Neural cell (in vitro differentiated cells): ENCODE data around the gene SLC16A13. TPM values are rescaled to one million over a fixed set of nuclear protein-coding genes. Genes with fewer than 3 reads are reported as not detected.

Experiments used
- H2AFZ ChIP-seq: fragments of 200-600, 300-800 bp; sonication (generic), shearing (Covaris generic); 2 replicates; pipeline ENCODE4 v1.6.0; 2014; ENCODE audit warnings: low read depth, mild to moderate bottlenecking, antibody characterized with exemption, low read length, moderate library complexity
- H3F3A ChIP-seq: fragments of 200-600 bp; shearing (Covaris generic); 2 replicates; pipeline ENCODE4 v1.6.1; 2016; ENCODE audit warnings: mild to moderate bottlenecking, moderate library complexity, mixed read lengths, antibody characterized with exemption, low read length; ENCODE audit not compliant: insufficient read depth, poor library complexity, severe bottlenecking
- H3K27ac ChIP-seq: fragments of 200-600, 300-800 bp; sonication (generic), shearing (Covaris generic); 2 replicates; pipeline ENCODE4 v1.5.1; 2014; ENCODE audit warnings: mild to moderate bottlenecking, low read length, moderate library complexity
- H3K27me3 ChIP-seq: fragments of 300-800, 200-600 bp; sonication (generic), shearing (Covaris generic); 2 replicates; pipeline ENCODE4 v1.6.0; 2014; ENCODE audit warnings: mild to moderate bottlenecking, low read depth, low read length, moderate library complexity; ENCODE audit not compliant: insufficient read depth
- H3K36me3 ChIP-seq: fragments of 300-800, 200-600 bp; sonication (generic), shearing (Covaris generic); 2 replicates; pipeline ENCODE4 v1.5.1; 2014; ENCODE audit warnings: mild to moderate bottlenecking, antibody characterized with exemption, low read length, moderate library complexity; ENCODE audit not compliant: insufficient read depth
- H3K4me2 ChIP-seq: fragments of 300-800, 200-600 bp; sonication (generic), shearing (Covaris generic); 2 replicates; pipeline ENCODE4 v1.6.0; 2014; ENCODE audit warnings: mild to moderate bottlenecking, low read length
- H3K4me3 ChIP-seq: fragments of 300-800, 200-600 bp; sonication (generic), shearing (Covaris generic); 2 replicates; pipeline ENCODE4 v1.5.1; 2014; ENCODE audit warnings: mild to moderate bottlenecking, low read length, moderate library complexity
- H3K79me2 ChIP-seq: fragments of 200-600 bp; shearing (Covaris generic); replicated peaks from 2 replicates; pipeline ENCODE4 v1.6.0; 2014; ENCODE audit warnings: mild to moderate bottlenecking, low read length, moderate library complexity; ENCODE audit not compliant: insufficient read depth
- H3K9ac ChIP-seq: fragments of 300-800, 200-600 bp; sonication (generic), shearing (Covaris generic); 2 replicates; pipeline ENCODE4 v1.6.1; 2016; ENCODE audit warnings: mild to moderate bottlenecking, low read length, mixed read lengths
- H3K9me2 ChIP-seq: fragments of 200-600 bp; shearing (Covaris generic); 2 replicates; pipeline ENCODE4 v1.6.1; 2016; ENCODE audit warnings: mild to moderate bottlenecking, low read length, mixed read lengths; ENCODE audit not compliant: insufficient read depth
- H3K9me3 ChIP-seq: fragments of 200-600, 300-800 bp; sonication (generic), shearing (Covaris generic); 2 replicates; pipeline ENCODE4 v1.6.1; 2016; ENCODE audit warnings: mild to moderate bottlenecking, mixed run types, low read length, moderate library complexity, mixed read lengths
- H4K20me1 ChIP-seq: fragments of 200-600 bp; shearing (Covaris generic); 2 replicates; pipeline ENCODE4 v1.6.1; 2016; ENCODE audit warnings: mild to moderate bottlenecking, mixed run types; ENCODE audit not compliant: insufficient read depth
- EP300 ChIP-seq: fragments of 450-650 bp; conservative IDR thresholded peaks from 2 replicates; pipeline ENCODE4 v1.6.1; 2014; ENCODE audit warnings: antibody characterized with exemption, mild to moderate bottlenecking, moderate library complexity; ENCODE audit not compliant: poor library complexity, severe bottlenecking
- EZH2 ChIP-seq: fragments of 200-600, 300-800 bp; shearing (Covaris generic), sonication (generic); IDR thresholded peaks from 2 replicates; pipeline ENCODE4 v1.6.1; 2014; ENCODE audit warnings: antibody characterized with exemption, low read length, borderline replicate concordance, mild to moderate bottlenecking; ENCODE audit not compliant: insufficient read depth, poor library complexity, severe bottlenecking
- MXI1 ChIP-seq: fragments of 450-650 bp; conservative IDR thresholded peaks from 2 replicates; pipeline ENCODE4 v1.6.1; 2014; ENCODE audit warnings: antibody characterized with exemption, mild to moderate bottlenecking; ENCODE audit not compliant: poor library complexity, severe bottlenecking
- POLR2AphosphoS5 ChIP-seq: IDR thresholded peaks from 2 replicates; pipeline ENCODE4 v1.6.1; 2012
- RAD21 ChIP-seq: fragments of 450-650 bp; conservative IDR thresholded peaks from 2 replicates; pipeline ENCODE4 v1.6.1; 2014; ENCODE audit warnings: antibody characterized with exemption, mild to moderate bottlenecking, moderate library complexity
- REST ChIP-seq: IDR thresholded peaks from 2 replicates; pipeline ENCODE4 v1.6.1; 2012; ENCODE audit warnings: borderline replicate concordance
- SMC3 ChIP-seq: fragments of 450-650 bp; conservative IDR thresholded peaks from 2 replicates; pipeline ENCODE4 v1.6.1; 2014; ENCODE audit warnings: antibody characterized with exemption, mild to moderate bottlenecking, moderate library complexity; ENCODE audit not compliant: poor library complexity
- TAF1 ChIP-seq: IDR thresholded peaks from 2 replicates; pipeline ENCODE4 v1.6.1; 2012; ENCODE audit warnings: low read depth
- polyA plus RNA-seq: library from polyadenylated mRNA; depleted of rRNA; stranded (reverse); fragments of >200 nt; gene quantifications from 2 replicates; pipeline ENCODE4 v1.2.3, GENCODE V29; 2014

SLC16A13 gene
- polyA plus RNA-seq, 1 donor from 2014 or later = not detected

DNA sequence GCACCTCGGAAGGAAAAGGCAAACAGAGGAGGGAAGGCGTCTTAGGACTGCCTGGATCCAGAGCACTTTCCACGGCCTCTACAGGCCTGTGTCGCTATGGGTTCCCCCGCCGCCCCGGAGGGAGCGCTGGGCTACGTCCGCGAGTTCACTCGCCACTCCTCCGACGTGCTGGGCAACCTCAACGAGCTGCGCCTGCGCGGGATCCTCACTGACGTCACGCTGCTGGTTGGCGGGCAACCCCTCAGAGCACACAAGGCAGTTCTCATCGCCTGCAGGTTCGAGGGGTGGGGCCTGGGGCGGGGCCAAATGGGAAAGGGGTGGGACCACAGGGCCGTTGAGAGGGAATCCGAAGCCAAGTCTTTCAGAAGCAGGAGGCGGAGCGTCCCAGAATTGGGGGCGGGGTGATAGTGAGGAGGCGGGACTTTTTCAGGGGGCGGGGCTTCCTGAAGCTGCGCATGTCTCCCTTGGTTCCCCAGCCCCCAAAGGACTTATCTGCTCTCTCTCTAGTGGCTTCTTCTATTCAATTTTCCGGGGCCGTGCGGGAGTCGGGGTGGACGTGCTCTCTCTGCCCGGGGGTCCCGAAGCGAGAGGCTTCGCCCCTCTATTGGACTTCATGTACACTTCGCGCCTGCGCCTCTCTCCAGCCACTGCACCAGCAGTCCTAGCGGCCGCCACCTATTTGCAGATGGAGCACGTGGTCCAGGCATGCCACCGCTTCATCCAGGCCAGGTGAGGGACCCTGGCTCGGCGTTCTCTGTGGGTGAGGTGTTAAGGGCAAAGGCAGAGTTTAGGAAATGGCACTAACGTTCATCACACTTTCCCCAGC, 12.0 kb upstream of the SLC16A13 start:
- Histone ChIP-seq H3K27me3 (peaks cover 40% of the 10 kb centered on the region), H3K4me3 (peak overlapping the region; percentile 45), H3K79me2 (no peaks in the 10 kb centered on the region), H3K36me3 (no peaks in the 10 kb centered on the region), H3K9me3 (no peaks in the 10 kb centered on the region), H3K9ac (no peak overlapping the region), H4K20me1 (no peaks in the 10 kb centered on the region), H3F3A (no peaks in the 10 kb centered on the region), H3K4me2 (no peak overlapping the region), H3K9me2 (no peaks in the 10 kb centered on the region), H2AFZ (no peak overlapping the region), H3K27ac (no peak overlapping the region)
- TF ChIP-seq SMC3 = no peak
- TF ChIP-seq REST = no peak
- no peak for TF ChIP-seq EP300
- no peak for TF ChIP-seq RAD21
- no peak for TF ChIP-seq MXI1
- TF ChIP-seq TAF1 = no peak
- TF ChIP-seq POLR2AphosphoS5 = no peak

- Histone ChIP-seq H3K27me3 (peaks cover 40% of the 10 kb centered on the region), H3K36me3 (no peaks in the 10 kb centered on the region), H3K9ac (no peak overlapping the region), H3K4me3 (no peak overlapping the region), H3K9me2 (no peaks in the 10 kb centered on the region), H3K79me2 (no peaks in the 10 kb centered on the region), H3K9me3 (no peaks in the 10 kb centered on the region), H3K27ac (no peak overlapping the region), H4K20me1 (no peaks in the 10 kb centered on the region), H3F3A (no peaks in the 10 kb centered on the region), H2AFZ (no peak overlapping the region), H3K4me2 (no peak overlapping the region)
- TF ChIP-seq EZH2 (no peak), REST (no peak), SMC3 (no peak), TAF1 (no peak), EP300 (no peak), POLR2AphosphoS5 (no peak), RAD21 (no peak), MXI1 (no peak)
Measured at GRCh38 chr17:7024402-7024785, 11.4 kb upstream of the SLC16A13 start.
